Stimulated activated naive CD8-positive, alpha-beta T cell treated with anti-CD3 and anti-CD28 coated beads, Interleukin-15, Interleukin-2, amounts not matched to agents 100 ng/mL and 50 ng/mL, for 24 hours (primary cell): ENCODE results near the gene YAP1.

Source experiments
- H3K27ac Mint-ChIP-seq: one replicate; pipeline ENCODE4 v1.8.0; 2021; ENCODE audit warnings: mild to moderate bottlenecking, mixed read lengths
- H3K27me3 Mint-ChIP-seq: one replicate; pipeline ENCODE4 v1.8.0; 2021; ENCODE audit warnings: mixed read lengths
- H3K36me3 Mint-ChIP-seq: one replicate; pipeline ENCODE4 v1.8.0; 2021; ENCODE audit warnings: low read depth, mixed read lengths
- H3K4me1 Mint-ChIP-seq: one replicate; pipeline ENCODE4 v1.8.0; 2021; ENCODE audit warnings: low read depth, mixed read lengths
- H3K4me3 Mint-ChIP-seq: one replicate; pipeline ENCODE4 v1.8.0; 2021; ENCODE audit warnings: mild to moderate bottlenecking, mixed read lengths
- H3K9me3 Mint-ChIP-seq: one replicate; pipeline ENCODE4 v1.8.0; 2021; ENCODE audit warnings: mixed read lengths

Gene YAP1

DNA sequence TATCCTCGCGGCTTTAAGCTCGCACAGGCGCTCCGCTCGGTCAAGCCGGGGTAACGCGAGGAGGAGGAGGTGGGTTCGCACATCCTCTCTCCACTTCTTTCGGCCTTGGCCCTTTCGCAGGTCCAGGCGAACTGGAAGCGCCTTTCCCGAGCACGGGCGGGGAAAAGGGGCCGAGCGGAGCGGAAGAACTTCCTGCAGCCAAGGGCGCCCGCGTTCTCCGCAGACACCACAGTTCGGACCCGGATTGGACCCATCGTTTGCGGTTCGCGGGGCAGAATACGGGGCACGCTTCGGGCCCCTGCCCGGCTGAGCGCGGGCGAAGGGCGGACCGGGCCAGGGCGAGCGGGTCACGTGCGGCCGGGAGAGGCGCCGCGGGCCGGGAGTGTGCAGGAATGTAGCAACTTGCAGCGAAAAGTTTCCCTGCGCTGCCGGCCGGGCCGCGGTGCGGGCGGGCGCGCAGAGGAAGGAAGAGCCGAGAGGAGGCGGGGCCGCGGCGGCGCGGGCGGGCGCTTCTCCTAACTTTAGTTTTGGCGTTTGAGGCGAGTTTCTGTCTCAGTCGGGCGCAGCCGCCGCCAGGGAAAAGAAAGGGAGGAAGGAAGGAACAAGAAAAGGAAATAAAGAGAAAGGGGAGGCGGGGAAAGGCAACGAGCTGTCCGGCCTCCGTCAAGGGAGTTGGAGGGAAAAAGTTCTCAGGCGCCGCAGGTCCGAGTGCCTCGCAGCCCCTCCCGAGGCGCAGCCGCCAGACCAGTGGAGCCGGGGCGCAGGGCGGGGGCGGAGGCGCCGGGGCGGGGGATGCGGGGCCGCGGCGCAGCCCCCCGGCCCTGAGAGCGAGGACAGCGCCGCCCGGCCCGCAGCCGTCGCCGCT lies at the start of gene YAP1:
Gene YAP1, plus strand, starts transcription at position 552 of the 865 bp plus-strand sequence. CDS start 402 bp downstream, outside the sequence.
- Mint-ChIP-seq H3K9me3 (no peaks in the 10 kb centered on the region), H3K4me1 (peaks cover 15% of the 10 kb centered on the region), H3K36me3 (no peaks in the 10 kb centered on the region), H3K27me3 (peaks cover 61% of the 10 kb centered on the region), H3K27ac (peak within 1 kb of the TSS; percentile 48), H3K4me3 (peak within 1 kb of the TSS; percentile 86)

- no peaks in the 10 kb centered on the region for H3K4me1 Mint-ChIP-seq
- H3K4me3 Mint-ChIP-seq, result no peak overlapping the region
- no peaks in the 10 kb centered on the region for H3K36me3 Mint-ChIP-seq
- H3K27me3 Mint-ChIP-seq, result peaks cover 3% of the 10 kb centered on the region
- no peak overlapping the region for H3K27ac Mint-ChIP-seq
- H3K9me3 Mint-ChIP-seq, result no peaks in the 10 kb centered on the region
Measured at GRCh38 chr11:102061276-102061675, 49.0 kb upstream of the YAP1 start.

GRCh38 chr11:102062106-102062505 lies 48.1 kb upstream of the YAP1 start:
- H3K4me1 Mint-ChIP-seq, result no peaks in the 10 kb centered on the region
- no peak overlapping the region for H3K27ac Mint-ChIP-seq
- H3K4me3 Mint-ChIP-seq, result no peak overlapping the region

DNA sequence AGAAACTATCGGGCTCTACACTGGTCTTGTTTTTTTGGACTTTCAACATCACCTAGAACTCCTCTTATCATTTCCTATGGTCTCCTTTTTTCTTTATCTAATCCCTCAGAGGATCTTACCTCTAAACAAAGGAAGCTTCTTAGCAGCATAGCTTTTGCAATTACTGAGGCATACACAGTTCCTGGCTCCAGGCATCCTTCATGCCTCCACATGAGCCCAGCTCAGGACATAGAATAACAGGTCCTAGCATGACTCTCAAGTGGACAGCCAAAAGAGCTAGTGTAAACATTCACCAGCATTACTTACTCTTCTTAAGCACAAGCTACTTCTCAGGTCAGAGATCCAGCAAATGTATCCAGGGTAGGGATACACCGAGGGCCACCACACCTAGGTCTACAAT lies 45.9 kb upstream of the YAP1 start:
- Mint-ChIP-seq H3K4me1 (no peaks in the 10 kb centered on the region), H3K36me3 (no peaks in the 10 kb centered on the region), H3K27ac (no peak overlapping the region), H3K9me3 (no peaks in the 10 kb centered on the region), H3K27me3 (peaks cover 3% of the 10 kb centered on the region), H3K4me3 (no peak overlapping the region)

More at GRCh38 chr11:102062106-102062505, 48.1 kb upstream of the YAP1 start:
- Mint-ChIP-seq H3K9me3 (no peaks in the 10 kb centered on the region), H3K36me3 (no peaks in the 10 kb centered on the region), H3K27me3 (peaks cover 3% of the 10 kb centered on the region)

DNA sequence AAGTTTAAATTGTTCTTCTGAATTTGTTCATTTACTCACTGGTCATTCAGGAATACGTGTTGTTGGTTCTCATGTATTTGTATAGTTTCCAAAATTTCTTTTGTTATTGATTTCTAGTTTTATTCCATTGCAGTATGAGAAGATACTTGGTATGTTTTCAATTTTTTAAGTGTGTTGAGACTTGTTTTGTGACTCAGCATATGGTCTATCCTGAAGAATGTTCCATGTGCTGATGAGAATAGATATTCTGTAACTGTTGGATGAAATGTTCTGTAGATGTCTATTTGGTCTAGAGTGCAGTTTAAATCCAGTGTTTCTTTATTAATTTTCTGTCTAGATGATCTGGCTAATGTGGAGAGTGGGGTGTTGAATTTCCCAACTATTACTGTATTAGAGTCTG lies 39.5 kb upstream of the YAP1 start:
- Mint-ChIP-seq H3K4me1 (no peaks in the 10 kb centered on the region), H3K27ac (no peak overlapping the region), H3K27me3 (peaks cover 3% of the 10 kb centered on the region), H3K9me3 (peaks cover 23% of the 10 kb centered on the region), H3K36me3 (no peaks in the 10 kb centered on the region), H3K4me3 (no peak overlapping the region)

GRCh38 chr11:102071497-102072472 lies 38.5 kb upstream of the YAP1 start:
- Mint-ChIP-seq H3K27ac (no peak overlapping the region), H3K27me3 (peaks cover 8% of the 10 kb centered on the region), H3K4me3 (no peak overlapping the region), H3K4me1 (no peaks in the 10 kb centered on the region), H3K36me3 (no peaks in the 10 kb centered on the region), H3K9me3 (peaks cover 23% of the 10 kb centered on the region)

GRCh38 chr11:102073253-102073652 lies 37.0 kb upstream of the YAP1 start:
- Mint-ChIP-seq H3K27ac (no peak overlapping the region), H3K36me3 (no peaks in the 10 kb centered on the region), H3K27me3 (peaks cover 12% of the 10 kb centered on the region), H3K4me1 (no peaks in the 10 kb centered on the region), H3K4me3 (no peak overlapping the region), H3K9me3 (peaks cover 23% of the 10 kb centered on the region)

GRCh38 chr11:102079625-102080024 lies 30.6 kb upstream of the YAP1 start:
- H3K27me3 Mint-ChIP-seq, result peaks cover 15% of the 10 kb centered on the region
- no peak overlapping the region for H3K27ac Mint-ChIP-seq
- no peaks in the 10 kb centered on the region for H3K9me3 Mint-ChIP-seq
- no peaks in the 10 kb centered on the region for H3K4me1 Mint-ChIP-seq
- H3K4me3 Mint-ChIP-seq, result no peak overlapping the region
- no peaks in the 10 kb centered on the region for H3K36me3 Mint-ChIP-seq

DNA sequence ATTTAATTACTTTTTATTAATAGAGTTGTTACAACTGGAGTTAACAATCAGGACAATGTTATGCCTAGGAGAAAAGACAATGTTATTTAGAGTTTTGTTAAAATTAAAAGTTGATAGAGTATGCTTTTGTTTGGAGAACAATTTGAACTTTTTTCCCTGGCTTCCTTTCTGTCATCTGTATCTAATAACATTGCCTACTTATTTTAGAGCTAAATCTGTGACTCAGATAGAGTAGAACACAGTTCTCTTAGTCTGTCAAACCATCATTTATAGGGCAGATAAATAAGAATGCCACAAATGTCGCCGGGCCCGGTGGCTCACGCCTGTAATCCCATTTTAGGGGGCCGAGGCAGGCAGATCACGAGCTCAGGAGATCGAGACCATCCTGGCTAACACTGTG lies 28.9 kb upstream of the YAP1 start:
- H3K4me1 Mint-ChIP-seq, result no peaks in the 10 kb centered on the region
- no peak overlapping the region for H3K27ac Mint-ChIP-seq
- no peaks in the 10 kb centered on the region for H3K9me3 Mint-ChIP-seq
- peaks cover 8% of the 10 kb centered on the region for H3K27me3 Mint-ChIP-seq
- H3K4me3 Mint-ChIP-seq, result no peak overlapping the region
- no peaks in the 10 kb centered on the region for H3K36me3 Mint-ChIP-seq

GRCh38 chr11:102085864-102086551 lies 24.2 kb upstream of the YAP1 start:
- Mint-ChIP-seq H3K27ac (no peak overlapping the region), H3K4me1 (no peaks in the 10 kb centered on the region), H3K4me3 (no peak overlapping the region), H3K9me3 (no peaks in the 10 kb centered on the region), H3K36me3 (no peaks in the 10 kb centered on the region), H3K27me3 (no peaks in the 10 kb centered on the region)

DNA sequence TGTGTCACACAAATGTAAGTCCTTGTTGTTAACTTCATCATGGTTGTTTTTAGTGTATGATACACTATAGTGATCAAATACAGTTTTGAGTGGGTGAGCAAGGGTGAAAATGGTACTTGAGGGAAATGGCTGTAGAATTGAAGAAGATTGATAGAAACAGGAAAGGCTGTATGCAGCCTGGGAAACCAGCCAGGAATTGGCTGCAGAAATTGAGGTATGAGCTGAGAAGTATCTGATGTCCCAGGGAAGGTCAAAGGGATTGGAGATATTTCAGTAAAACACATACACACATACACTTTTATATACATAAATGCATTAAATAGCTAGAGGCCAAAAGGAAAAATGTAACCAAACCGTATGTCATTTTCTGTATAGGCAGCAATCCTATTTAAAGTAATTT lies 13.1 kb upstream of the YAP1 start:
- H3K9me3 Mint-ChIP-seq, result no peaks in the 10 kb centered on the region
- H3K27ac Mint-ChIP-seq, result no peak overlapping the region
- H3K4me3 Mint-ChIP-seq, result no peak overlapping the region
- peaks cover 4% of the 10 kb centered on the region for H3K27me3 Mint-ChIP-seq
- H3K36me3 Mint-ChIP-seq, result no peaks in the 10 kb centered on the region
- no peaks in the 10 kb centered on the region for H3K4me1 Mint-ChIP-seq

- H3K9me3 Mint-ChIP-seq, result no peaks in the 10 kb centered on the region
- H3K4me1 Mint-ChIP-seq, result no peaks in the 10 kb centered on the region
- peaks cover 16% of the 10 kb centered on the region for H3K27me3 Mint-ChIP-seq
- no peaks in the 10 kb centered on the region for H3K36me3 Mint-ChIP-seq
- no peak overlapping the region for H3K4me3 Mint-ChIP-seq
- no peak overlapping the region for H3K27ac Mint-ChIP-seq
Measured at GRCh38 chr11:102099755-102100154, 10.5 kb upstream of the YAP1 start.

- Mint-ChIP-seq H3K4me3 (peak overlapping the region; percentile 86), H3K36me3 (no peaks in the 10 kb centered on the region), H3K4me1 (peaks cover 15% of the 10 kb centered on the region)
Measured at GRCh38 chr11:102108734-102109440, 1.4 kb upstream of the YAP1 start.

DNA sequence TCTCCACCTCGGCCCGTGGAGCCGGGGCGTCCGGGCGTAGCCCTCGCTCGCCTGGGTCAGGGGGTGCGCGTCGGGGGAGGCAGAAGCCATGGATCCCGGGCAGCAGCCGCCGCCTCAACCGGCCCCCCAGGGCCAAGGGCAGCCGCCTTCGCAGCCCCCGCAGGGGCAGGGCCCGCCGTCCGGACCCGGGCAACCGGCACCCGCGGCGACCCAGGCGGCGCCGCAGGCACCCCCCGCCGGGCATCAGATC lies 439 bp downstream of the YAP1 start:
- H3K27me3 Mint-ChIP-seq, result peaks cover 63% of the 10 kb centered on the region
- H3K36me3 Mint-ChIP-seq, result no peaks in the 10 kb centered on the region
- H3K27ac Mint-ChIP-seq, result no peak overlapping the region
- no peak overlapping the region for H3K4me3 Mint-ChIP-seq
- H3K4me1 Mint-ChIP-seq, result peaks cover 15% of the 10 kb centered on the region
- H3K9me3 Mint-ChIP-seq, result no peaks in the 10 kb centered on the region

More at GRCh38 chr11:102108734-102109440, 1.4 kb upstream of the YAP1 start:
- no peaks in the 10 kb centered on the region for H3K9me3 Mint-ChIP-seq
- H3K27ac Mint-ChIP-seq, result no peak overlapping the region
- H3K27me3 Mint-ChIP-seq, result peaks cover 57% of the 10 kb centered on the region
